DND-41 (cell line): ENCODE data around the gene LRFN4.

Experiments
- EZH2 ChIP-seq: IDR thresholded peaks from 3 replicates; pipeline ENCODE4 v1.6.1; 2012; ENCODE audit warnings: borderline replicate concordance, low read depth, mild to moderate bottlenecking, moderate library complexity, low read length, inconsistent platforms; ENCODE audit not compliant: severe bottlenecking
- TF ChIP-seq, protein P1 (sequence below): IDR thresholded peaks from 2 replicates; pipeline ENCODE4 v1.5.1; 2012; ENCODE audit warnings: borderline replicate concordance, low read length, moderate library complexity, mild to moderate bottlenecking; ENCODE audit not compliant: poor library complexity, severe bottlenecking; ENCODE audit errors: extremely low read depth

DNA sequence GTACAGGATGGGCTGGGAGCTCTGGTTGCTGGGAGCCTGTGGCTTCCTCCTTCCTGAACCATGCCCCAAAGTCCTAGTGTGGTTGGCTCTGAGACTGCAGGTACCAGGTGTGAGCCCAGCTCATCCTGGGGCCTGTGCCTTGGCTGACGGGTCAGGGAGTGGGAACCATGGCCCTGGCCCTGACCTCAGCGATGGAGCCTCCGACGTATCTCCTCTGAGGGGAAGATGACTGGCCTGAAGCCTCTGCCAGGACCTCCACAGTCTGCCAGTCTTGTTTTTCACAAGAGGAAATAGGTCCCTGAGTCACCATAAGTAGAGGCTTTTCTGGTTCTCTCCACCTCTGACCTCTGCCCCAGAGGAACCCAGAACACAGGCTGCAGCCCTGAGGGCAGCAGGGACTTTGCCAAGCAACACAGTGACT lies 10.2 kb upstream of the LRFN4 start:
- TF ChIP-seq, protein P1, sequence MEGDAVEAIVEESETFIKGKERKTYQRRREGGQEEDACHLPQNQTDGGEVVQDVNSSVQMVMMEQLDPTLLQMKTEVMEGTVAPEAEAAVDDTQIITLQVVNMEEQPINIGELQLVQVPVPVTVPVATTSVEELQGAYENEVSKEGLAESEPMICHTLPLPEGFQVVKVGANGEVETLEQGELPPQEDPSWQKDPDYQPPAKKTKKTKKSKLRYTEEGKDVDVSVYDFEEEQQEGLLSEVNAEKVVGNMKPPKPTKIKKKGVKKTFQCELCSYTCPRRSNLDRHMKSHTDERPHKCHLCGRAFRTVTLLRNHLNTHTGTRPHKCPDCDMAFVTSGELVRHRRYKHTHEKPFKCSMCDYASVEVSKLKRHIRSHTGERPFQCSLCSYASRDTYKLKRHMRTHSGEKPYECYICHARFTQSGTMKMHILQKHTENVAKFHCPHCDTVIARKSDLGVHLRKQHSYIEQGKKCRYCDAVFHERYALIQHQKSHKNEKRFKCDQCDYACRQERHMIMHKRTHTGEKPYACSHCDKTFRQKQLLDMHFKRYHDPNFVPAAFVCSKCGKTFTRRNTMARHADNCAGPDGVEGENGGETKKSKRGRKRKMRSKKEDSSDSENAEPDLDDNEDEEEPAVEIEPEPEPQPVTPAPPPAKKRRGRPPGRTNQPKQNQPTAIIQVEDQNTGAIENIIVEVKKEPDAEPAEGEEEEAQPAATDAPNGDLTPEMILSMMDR, result no peak
- TF ChIP-seq EZH2, result no peak
